Stomach (tissue), 4 donors: ENCODE measurements around the gene ITGAE.

ENCODE experiments used
- POLR2A ChIP-seq, 4 donors: fragments of 450-650 bp; IDR thresholded peaks; one replicate each; pipeline ENCODE4 v1.6.1; 2016; ENCODE audit warnings: antibody characterized with exemption in 4 of 4, control low read depth in 2 of 4, mild to moderate bottlenecking in 1 of 4, moderate library complexity in 1 of 4
- POLR2AphosphoS5 ChIP-seq, 3 donors: sonication (generic); formaldehyde crosslinking; IDR thresholded peaks; one replicate each; pipeline ENCODE4 v1.6.1; 2016; ENCODE audit warnings: antibody characterized with exemption in 3 of 3
- TF ChIP-seq, protein P1 (sequence below), 7 experiments: fragments of 450-650 bp in 4 of 7; fragments of 200-600 bp in 3 of 7; sonication (generic) in 3 of 7; IDR thresholded peaks; one replicate each; pipeline ENCODE4 v1.5.1; 2016 to 2019; ENCODE audit warnings: antibody characterized with exemption in 7 of 7, control low read depth in 2 of 7, mild to moderate bottlenecking in 1 of 7

DNA sequence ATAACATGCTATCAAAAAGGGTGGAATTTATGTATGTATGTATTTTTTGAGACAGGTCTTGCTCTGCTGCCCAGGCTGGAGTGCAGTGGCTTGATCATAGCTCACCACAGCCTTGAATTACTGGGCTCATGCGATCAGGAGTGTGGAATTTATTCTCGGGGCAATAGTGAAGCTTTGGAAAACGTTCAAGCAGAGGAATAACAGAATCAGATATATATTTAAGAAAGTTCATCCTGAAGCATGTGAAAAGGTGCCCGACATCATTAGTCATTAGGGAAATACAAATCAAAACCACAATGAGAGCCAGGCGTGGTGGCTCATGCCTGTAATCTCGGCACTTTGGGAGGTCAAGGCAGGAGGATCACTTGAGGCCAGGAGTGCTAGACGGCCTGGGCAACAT, 7.7 kb upstream of the ITGAE start:
- no peak for TF ChIP-seq POLR2A (IDR thresholded peaks at IDR 0.05)
- TF ChIP-seq, protein P1, sequence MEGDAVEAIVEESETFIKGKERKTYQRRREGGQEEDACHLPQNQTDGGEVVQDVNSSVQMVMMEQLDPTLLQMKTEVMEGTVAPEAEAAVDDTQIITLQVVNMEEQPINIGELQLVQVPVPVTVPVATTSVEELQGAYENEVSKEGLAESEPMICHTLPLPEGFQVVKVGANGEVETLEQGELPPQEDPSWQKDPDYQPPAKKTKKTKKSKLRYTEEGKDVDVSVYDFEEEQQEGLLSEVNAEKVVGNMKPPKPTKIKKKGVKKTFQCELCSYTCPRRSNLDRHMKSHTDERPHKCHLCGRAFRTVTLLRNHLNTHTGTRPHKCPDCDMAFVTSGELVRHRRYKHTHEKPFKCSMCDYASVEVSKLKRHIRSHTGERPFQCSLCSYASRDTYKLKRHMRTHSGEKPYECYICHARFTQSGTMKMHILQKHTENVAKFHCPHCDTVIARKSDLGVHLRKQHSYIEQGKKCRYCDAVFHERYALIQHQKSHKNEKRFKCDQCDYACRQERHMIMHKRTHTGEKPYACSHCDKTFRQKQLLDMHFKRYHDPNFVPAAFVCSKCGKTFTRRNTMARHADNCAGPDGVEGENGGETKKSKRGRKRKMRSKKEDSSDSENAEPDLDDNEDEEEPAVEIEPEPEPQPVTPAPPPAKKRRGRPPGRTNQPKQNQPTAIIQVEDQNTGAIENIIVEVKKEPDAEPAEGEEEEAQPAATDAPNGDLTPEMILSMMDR (IDR thresholded peaks at IDR 0.05), result no peak
- TF ChIP-seq POLR2AphosphoS5 (IDR thresholded peaks at IDR 0.05), result no peak
